ENCODE measurements around the gene LRRN2.
A peak's percentile ranks its signal among the peaks of the same experiment; 100 is the strongest.

LRRN2 gene

GRCh38 chr1:204592246-204592948 lies 93.1 kb downstream of the LRRN2 start:
- in situ Hi-C loops (cut with HindIII; ENCODE audit: low sequenced_read_pairs): no loop called here
- TF ChIP-seq CTCF (IDR thresholded peaks at IDR 0.05; ENCODE audit: low read depth, low read length): no peak
- DNase-seq (ENCODE audit: low read depth, low spot score): no peak
- no peak overlapping the region for H3K4me3 ChIP-seq (ENCODE audit: low read depth, low read length)

- in situ Hi-C loops (cut with HindIII; ENCODE audit: low sequenced_read_pairs): no loop called here
- H3K4me3 ChIP-seq (ENCODE audit: low read depth, low read length): no peak overlapping the region
- TF ChIP-seq CTCF (IDR thresholded peaks at IDR 0.05; ENCODE audit: low read depth, low read length): no peak
- DNase-seq (ENCODE audit: low read depth, low spot score): peak; percentile 42
Measured at GRCh38 chr1:204591473-204592090, 94.0 kb downstream of the LRRN2 start.

GRCh38 chr1:204589409-204590038 lies 96.0 kb downstream of the LRRN2 start:
- TF ChIP-seq CTCF (IDR thresholded peaks at IDR 0.05; ENCODE audit: low read depth, low read length): no peak
- in situ Hi-C loops (cut with HindIII; ENCODE audit: low sequenced_read_pairs): no loop called here
- no peak for DNase-seq (ENCODE audit: low read depth, low spot score)
- no peak overlapping the region for H3K4me3 ChIP-seq (ENCODE audit: low read depth, low read length)

- no peak for TF ChIP-seq CTCF (IDR thresholded peaks at IDR 0.05; ENCODE audit: low read depth, low read length)
- H3K4me3 ChIP-seq (ENCODE audit: low read depth, low read length): no peak overlapping the region
- in situ Hi-C loops (cut with HindIII; ENCODE audit: low sequenced_read_pairs): no loop called here
- no peak for DNase-seq (ENCODE audit: low read depth, low spot score)
Measured at GRCh38 chr1:204588826-204589225, 96.7 kb downstream of the LRRN2 start.

GRCh38 chr1:204587621-204588020 lies 97.9 kb downstream of the LRRN2 start:
- no peak for DNase-seq (ENCODE audit: low read depth, low spot score)
- H3K4me3 ChIP-seq (ENCODE audit: low read depth, low read length): no peak overlapping the region
- in situ Hi-C loops (cut with HindIII; ENCODE audit: low sequenced_read_pairs): no loop called here
- TF ChIP-seq CTCF (IDR thresholded peaks at IDR 0.05; ENCODE audit: low read depth, low read length): no peak

GRCh38 chr1:204584699-204585372 lies 100.7 kb downstream of the LRRN2 start:
- no peak overlapping the region for H3K4me3 ChIP-seq (ENCODE audit: low read depth, low read length)
- in situ Hi-C loops (cut with HindIII; ENCODE audit: low sequenced_read_pairs): no loop called here
- DNase-seq (ENCODE audit: low read depth, low spot score): no peak
- no peak for TF ChIP-seq CTCF (IDR thresholded peaks at IDR 0.05; ENCODE audit: low read depth, low read length)

All from astrocyte of the spinal cord (primary cell).